Mucosa of rectum (tissue), 2 donors: ENCODE data around the gene CPHXL.

ENCODE experiments used
- H3K27ac ChIP-seq, 2 donors: one replicate each; pipeline ENCODE4 v1.7.0; 2013; ENCODE audit warnings: inconsistent platforms in 2 of 2, low read depth in 2 of 2, low read length in 2 of 2
- H3K27me3 ChIP-seq, 2 donors: one replicate each; pipeline ENCODE4 v1.7.0; 2013; ENCODE audit warnings: low read length in 2 of 2; ENCODE audit not compliant: control insufficient read depth in 2 of 2, insufficient read depth in 2 of 2
- H3K36me3 ChIP-seq, 2 donors: one replicate each; pipeline ENCODE4 v1.7.0; 2013; ENCODE audit warnings: low read length in 2 of 2; ENCODE audit not compliant: control insufficient read depth in 2 of 2, insufficient read depth in 2 of 2
- H3K4me1 ChIP-seq, 2 donors: one replicate each; pipeline ENCODE4 v1.7.0; 2013; ENCODE audit warnings: low read length in 2 of 2, mild to moderate bottlenecking in 1 of 2; ENCODE audit not compliant: control insufficient read depth in 2 of 2, insufficient read depth in 2 of 2
- H3K4me3 ChIP-seq, 2 donors: one replicate each; pipeline ENCODE4 v1.7.0; 2013; ENCODE audit warnings: low read length in 2 of 2
- H3K9ac ChIP-seq, 2 donors: one replicate each; pipeline ENCODE4 v1.7.0; 2013; ENCODE audit warnings: low read length in 2 of 2, low read depth in 1 of 2, mild to moderate bottlenecking in 1 of 2
- H3K9me3 ChIP-seq, 2 donors: one replicate each; pipeline ENCODE4 v1.7.0; 2013; ENCODE audit warnings: low read length in 2 of 2; ENCODE audit not compliant: control insufficient read depth in 2 of 2
- donor health status: healthy.
- donor health status: Normal muscosa, but diverticular disease.

CPHXL gene

DNA sequence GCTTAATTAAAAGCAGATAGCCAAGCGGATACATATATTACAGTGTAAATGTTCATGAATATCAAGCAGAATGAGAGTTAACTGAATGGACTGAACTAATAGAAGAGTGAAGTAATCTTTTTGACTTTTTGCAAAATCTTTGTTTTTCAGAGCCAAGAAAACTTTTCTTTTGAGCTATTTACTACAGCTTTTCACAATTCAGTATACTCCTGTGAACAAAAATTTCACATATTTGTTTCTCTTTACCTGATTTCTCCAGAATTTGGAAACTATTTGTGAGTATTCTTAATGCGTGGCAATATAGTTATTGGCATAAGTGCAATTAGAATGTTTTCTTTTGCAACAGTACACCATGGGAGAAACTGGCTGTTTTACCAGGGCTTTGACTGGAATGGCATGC is 15.9 kb downstream of the CPHXL start:
- Histone ChIP-seq H3K27me3 (no peaks in the 10 kb centered on the region), H3K4me1 (no peaks in the 10 kb centered on the region), H3K27ac (no peak overlapping the region), H3K9ac (no peak overlapping the region), H3K9me3 (no peaks in the 10 kb centered on the region), H3K4me3 (no peak overlapping the region), H3K36me3 (no peaks in the 10 kb centered on the region)

GRCh38 chr16:75703306-75703705 is 23.0 kb downstream of the CPHXL start:
- Histone ChIP-seq H3K4me3 (no peak overlapping the region), H3K4me1 (no peaks in the 10 kb centered on the region), H3K27ac (no peak overlapping the region), H3K9me3 (no peaks in the 10 kb centered on the region), H3K9ac (no peak overlapping the region), H3K27me3 (no peaks in the 10 kb centered on the region), H3K36me3 (no peaks in the 10 kb centered on the region)

GRCh38 chr16:75702242-75702641 is 24.0 kb downstream of the CPHXL start:
- H3K4me3 ChIP-seq, result no peak overlapping the region
- no peak overlapping the region for H3K27ac ChIP-seq
- H3K9me3 ChIP-seq, result no peaks in the 10 kb centered on the region
- no peaks in the 10 kb centered on the region for H3K27me3 ChIP-seq
- H3K36me3 ChIP-seq, result no peaks in the 10 kb centered on the region
- no peak overlapping the region for H3K9ac ChIP-seq
- H3K4me1 ChIP-seq, result no peaks in the 10 kb centered on the region

DNA sequence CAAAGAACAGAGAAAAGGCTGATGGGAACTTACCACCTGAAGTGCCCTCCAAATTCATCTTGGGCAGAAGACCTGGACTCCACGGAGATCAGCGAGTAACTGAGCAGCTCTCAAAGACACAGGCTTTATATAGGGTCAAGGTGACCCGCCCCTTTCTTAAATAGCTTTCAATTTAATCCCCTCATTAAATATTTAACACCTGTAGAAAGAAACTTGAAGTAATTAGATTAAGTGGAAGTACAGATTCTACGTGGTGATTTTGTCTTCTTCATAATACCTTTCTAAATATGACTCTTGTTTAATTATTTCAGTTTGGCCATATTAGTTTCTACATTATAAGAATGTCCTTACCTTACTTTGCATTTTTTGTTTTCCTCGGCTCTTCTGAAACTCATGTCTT is 24.9 kb downstream of the CPHXL start, which contains the start of gene DUXB:
TSS of gene DUXB (minus strand) at position 101 of the 400 bp plus-strand sequence. CDS start at position 58, 43 bp downstream.
- Histone ChIP-seq H3K27me3 (no peaks in the 10 kb centered on the region), H3K9ac (no peak within 1 kb of the TSS), H3K27ac (no peak within 1 kb of the TSS), H3K9me3 (no peaks in the 10 kb centered on the region), H3K36me3 (no peaks in the 10 kb centered on the region), H3K4me1 (no peaks in the 10 kb centered on the region), H3K4me3 (no peak within 1 kb of the TSS)

- Histone ChIP-seq H3K9ac (no peak overlapping the region), H3K4me3 (no peak overlapping the region), H3K36me3 (no peaks in the 10 kb centered on the region), H3K9me3 (no peaks in the 10 kb centered on the region), H3K27ac (no peak overlapping the region), H3K27me3 (no peaks in the 10 kb centered on the region), H3K4me1 (no peaks in the 10 kb centered on the region)
These were observed 28.7 kb downstream of the CPHXL start for GRCh38 chr16:75697571-75697970.

DNA sequence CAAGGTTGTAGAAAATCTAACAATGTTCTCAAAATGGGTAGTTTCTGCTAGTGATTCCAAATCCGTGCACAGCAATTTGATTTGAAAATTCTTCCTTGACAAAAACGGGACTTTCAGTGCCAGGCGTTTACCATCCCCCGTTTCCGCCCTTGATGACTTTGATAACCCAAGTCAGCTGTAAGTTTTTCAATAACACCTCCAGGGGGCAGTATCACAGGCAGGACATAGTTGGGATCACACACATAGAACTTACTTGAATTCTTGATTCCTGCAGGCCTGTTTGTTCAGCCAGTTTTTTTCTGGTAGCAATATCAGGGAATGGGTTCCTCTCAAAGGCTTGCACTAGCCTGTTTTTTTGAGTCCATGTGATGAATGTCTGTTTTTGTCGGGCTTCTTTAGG is 30.6 kb downstream of the CPHXL start:
- no peaks in the 10 kb centered on the region for H3K4me1 ChIP-seq
- H3K36me3 ChIP-seq, result no peaks in the 10 kb centered on the region
- H3K27ac ChIP-seq, result no peak overlapping the region
- H3K9me3 ChIP-seq, result no peaks in the 10 kb centered on the region
- no peak overlapping the region for H3K4me3 ChIP-seq
- no peaks in the 10 kb centered on the region for H3K27me3 ChIP-seq
- no peak overlapping the region for H3K9ac ChIP-seq

GRCh38 chr16:75687361-75687760 is 38.9 kb downstream of the CPHXL start:
- Histone ChIP-seq H3K27me3 (no peaks in the 10 kb centered on the region), H3K27ac (no peak overlapping the region), H3K9ac (no peak overlapping the region), H3K36me3 (no peaks in the 10 kb centered on the region), H3K9me3 (no peaks in the 10 kb centered on the region), H3K4me1 (no peaks in the 10 kb centered on the region), H3K4me3 (no peak overlapping the region)

DNA sequence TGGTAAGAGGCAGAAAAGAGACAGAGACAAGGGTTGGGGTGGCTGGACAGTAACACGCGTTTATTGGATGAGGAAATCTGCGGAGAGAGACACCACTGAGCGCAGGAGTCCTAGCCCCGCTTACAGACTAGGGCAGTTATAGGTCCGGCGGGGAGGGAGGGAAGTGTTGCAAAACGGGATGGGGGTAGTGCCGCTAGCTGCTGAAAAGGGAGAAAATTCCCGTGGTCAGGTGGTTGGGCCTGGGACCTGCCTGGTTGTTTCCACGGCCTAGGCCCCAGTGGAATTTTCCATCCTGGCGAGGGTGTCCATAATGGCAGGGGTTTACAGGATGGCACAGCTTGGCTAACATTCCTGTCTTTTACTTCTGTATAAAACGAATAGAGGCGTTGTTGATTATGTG is 44.0 kb downstream of the CPHXL start:
- H3K27ac ChIP-seq, result no peak overlapping the region
- no peak overlapping the region for H3K4me3 ChIP-seq
- H3K36me3 ChIP-seq, result no peaks in the 10 kb centered on the region
- no peaks in the 10 kb centered on the region for H3K4me1 ChIP-seq
- H3K9ac ChIP-seq, result no peak overlapping the region
- H3K9me3 ChIP-seq, result no peaks in the 10 kb centered on the region
- H3K27me3 ChIP-seq, result no peaks in the 10 kb centered on the region

GRCh38 chr16:75679366-75679765 is 46.9 kb downstream of the CPHXL start:
- Histone ChIP-seq H3K9ac (no peak overlapping the region), H3K27me3 (no peaks in the 10 kb centered on the region), H3K9me3 (no peaks in the 10 kb centered on the region), H3K27ac (no peak overlapping the region), H3K36me3 (no peaks in the 10 kb centered on the region), H3K4me1 (no peaks in the 10 kb centered on the region), H3K4me3 (no peak overlapping the region)

DNA sequence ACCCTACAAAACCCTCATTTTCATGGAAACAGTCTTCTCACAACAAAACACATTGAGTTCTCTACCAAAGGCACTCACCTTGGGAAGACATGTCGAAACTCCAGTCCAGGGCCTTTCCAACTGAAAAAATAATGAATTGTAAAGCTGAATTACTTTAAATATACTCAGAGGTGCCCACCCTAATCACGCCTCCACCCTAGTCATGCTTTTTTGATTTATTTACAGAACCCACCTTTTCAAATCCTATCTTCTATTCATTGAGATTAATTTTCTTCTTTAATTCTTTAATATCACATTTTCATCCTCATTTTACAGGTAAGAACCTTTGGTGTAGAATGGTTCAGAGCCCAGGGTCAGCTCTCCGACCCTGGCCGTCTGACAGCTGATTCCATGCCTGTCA is 49.4 kb downstream of the CPHXL start, which contains the start of gene CPHXL2:
TSS of gene CPHXL2 (minus strand) at position 101 of the 400 bp plus-strand sequence. CDS start at position 91, 10 bp downstream.
- no peaks in the 10 kb centered on the region for H3K27me3 ChIP-seq
- H3K4me3 ChIP-seq, result no peak within 1 kb of the TSS
- H3K36me3 ChIP-seq, result no peaks in the 10 kb centered on the region
- no peaks in the 10 kb centered on the region for H3K4me1 ChIP-seq
- H3K9ac ChIP-seq, result no peak within 1 kb of the TSS
- H3K27ac ChIP-seq, result no peak within 1 kb of the TSS
- H3K9me3 ChIP-seq, result no peaks in the 10 kb centered on the region

DNA sequence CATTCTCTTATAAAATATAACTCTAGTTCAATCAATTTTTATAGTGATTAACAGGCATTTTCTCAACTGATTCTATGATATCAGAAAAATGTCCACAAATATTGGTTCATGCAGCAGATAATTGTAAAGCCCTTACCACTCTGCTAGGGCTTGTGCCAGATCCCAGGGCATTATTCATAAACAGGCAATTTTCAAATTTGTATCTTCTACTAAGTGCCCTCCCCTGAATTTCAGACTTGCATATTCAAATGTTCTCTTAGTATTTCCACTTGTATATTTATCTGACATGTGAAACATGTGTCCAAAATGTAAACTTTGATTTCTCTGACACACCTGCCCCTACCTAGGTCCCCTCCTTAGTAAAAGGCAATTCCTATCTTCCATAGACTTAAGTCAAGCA is 58.8 kb downstream of the CPHXL start:
- H3K9ac ChIP-seq, result no peak overlapping the region
- no peaks in the 10 kb centered on the region for H3K4me1 ChIP-seq
- H3K9me3 ChIP-seq, result no peaks in the 10 kb centered on the region
- no peak overlapping the region for H3K4me3 ChIP-seq
- H3K36me3 ChIP-seq, result no peaks in the 10 kb centered on the region
- H3K27me3 ChIP-seq, result no peaks in the 10 kb centered on the region
- no peak overlapping the region for H3K27ac ChIP-seq
